PC-3 (cell line): ENCODE data around the gene LDLR.
"Not testable (repeated sequence)": the region's sequence is repeated elsewhere in the genome, so short reads cannot be mapped to it uniquely, and the experiment has no call there.

Source experiments
- CTCF ChIP-seq: fragments of 300-600 bp; sonication (generic); conservative IDR thresholded peaks from 2 replicates; pipeline ENCODE4 v1.5.1; 2017; ENCODE audit warnings: antibody characterized with exemption, low read depth, mild to moderate bottlenecking, low read length
- EZH2phosphoT487 ChIP-seq: fragments of 300-600 bp; sonication (generic); IDR thresholded peaks from 2 replicates; pipeline ENCODE4 v1.6.1; 2018; ENCODE audit warnings: mild to moderate bottlenecking, antibody characterized with exemption, low read length, borderline replicate concordance

GRCh38 chr19:11097367-11097766, 8.1 kb downstream of the LDLR start:
- not testable (repeated sequence) for TF ChIP-seq CTCF, EZH2phosphoT487
